Measurements from ENCODE around the gene CLDN3.

CLDN3 gene

DNA sequence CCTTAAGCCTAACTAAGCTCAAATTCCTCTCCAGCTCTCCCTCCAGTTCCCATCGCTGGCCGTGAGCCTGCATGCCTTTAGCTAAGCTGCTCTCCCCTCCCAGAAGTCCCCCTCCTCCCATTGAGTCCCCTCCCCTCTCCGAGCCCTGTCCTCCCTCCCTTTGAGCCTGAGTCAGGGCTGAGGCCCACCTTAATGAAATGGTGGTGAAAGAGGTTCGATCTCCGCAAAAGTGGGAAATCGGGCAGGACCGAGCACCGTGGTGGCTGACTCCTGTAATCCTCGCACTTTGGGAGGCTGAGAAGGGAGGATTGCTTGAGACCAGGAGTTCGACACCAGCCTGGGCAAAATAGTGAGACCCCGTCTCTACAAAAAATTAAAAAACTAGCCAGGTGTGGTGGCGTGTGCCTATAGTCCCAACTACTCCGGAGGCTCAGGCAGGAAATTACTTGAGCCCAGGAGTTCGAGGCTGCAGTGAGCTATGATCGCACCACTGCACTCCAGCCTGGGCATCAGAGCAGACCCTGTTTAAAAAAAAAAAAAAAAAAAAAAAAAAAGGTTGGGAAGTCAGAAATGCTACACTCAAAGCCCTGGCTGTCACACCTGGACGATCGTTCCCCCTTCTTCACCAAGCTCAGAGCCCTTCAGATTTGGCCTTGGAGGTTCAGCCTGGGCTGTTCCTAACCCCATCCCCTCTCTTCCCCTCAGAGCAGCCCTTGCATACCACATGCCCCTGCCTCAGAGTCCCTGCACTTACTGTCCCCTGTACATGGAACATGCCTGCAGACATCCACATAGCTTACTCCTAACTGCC is 995 bp upstream of the CLDN3 start:
- DNase-seq (ENCODE audit: low read depth in 2 of 2), result no peak

DNA sequence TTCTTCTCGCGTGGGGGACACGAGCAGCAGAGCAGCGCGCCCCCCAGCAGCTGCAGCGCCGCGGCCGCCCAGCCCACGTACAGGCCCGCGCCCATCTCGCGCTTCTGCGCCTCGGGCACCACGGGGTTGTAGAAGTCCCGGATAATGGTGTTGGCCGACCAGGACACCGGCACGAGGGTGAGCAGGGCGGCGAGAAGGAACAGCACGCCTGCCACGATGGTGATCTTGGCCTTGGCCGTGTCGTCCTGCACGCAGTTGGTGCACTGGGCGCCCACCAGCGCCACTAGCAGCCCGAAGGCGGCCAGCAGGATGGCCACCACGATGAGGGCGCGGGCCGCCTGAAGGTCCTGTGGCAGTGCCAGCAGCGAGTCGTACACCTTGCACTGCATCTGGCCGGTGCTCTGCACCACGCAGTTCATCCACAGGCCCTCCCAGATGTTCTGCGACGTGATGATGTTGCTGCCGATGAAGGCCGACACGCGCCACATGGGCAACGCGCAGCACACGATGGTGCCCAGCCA is 529 bp downstream of the CLDN3 start:
- no peak for DNase-seq (ENCODE audit: low read depth in 2 of 2)

DNA sequence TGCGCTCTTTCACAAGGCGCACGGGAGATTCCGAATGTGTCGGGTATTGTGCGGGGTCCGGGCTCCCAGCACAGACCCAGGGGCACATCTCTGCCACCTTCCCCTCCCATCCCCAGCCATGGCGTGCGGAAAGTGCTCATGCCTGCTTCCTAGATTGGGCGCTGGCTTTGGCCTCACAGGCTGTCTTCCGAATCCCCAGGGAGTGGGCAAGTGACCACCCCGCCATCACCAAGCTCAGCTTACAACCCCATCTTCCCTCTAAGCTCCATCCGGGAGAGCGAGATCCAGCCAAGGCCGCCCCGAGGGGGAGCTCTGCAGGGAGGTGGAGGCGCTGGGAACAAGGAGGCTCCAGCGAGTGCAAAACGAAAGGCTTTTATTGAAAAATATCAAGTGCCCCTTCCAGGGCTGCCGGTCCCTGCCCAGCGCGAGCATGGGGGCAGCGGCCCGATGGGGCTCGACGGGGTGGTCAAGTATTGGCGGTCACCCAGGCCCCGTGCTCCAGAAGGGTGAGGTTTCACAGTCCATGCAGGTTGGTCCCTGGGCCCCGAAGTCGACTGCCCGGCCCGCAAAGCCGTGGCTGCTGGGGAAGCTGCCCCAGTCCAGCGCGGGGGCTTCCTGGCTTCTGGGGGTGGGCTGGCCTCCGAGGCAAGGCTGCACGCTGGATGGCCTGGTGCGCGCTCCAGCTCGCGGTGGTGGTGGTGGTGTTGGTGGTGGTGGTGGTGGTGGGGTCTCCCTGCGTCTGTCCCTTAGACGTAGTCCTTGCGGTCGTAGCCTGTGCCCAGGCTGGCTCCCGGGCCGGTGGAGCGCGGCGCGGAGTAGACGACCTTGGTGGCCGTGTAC is 1.2 kb downstream of the CLDN3 start:
- DNase-seq (ENCODE audit: low read depth in 2 of 2), result no peak

DNA sequence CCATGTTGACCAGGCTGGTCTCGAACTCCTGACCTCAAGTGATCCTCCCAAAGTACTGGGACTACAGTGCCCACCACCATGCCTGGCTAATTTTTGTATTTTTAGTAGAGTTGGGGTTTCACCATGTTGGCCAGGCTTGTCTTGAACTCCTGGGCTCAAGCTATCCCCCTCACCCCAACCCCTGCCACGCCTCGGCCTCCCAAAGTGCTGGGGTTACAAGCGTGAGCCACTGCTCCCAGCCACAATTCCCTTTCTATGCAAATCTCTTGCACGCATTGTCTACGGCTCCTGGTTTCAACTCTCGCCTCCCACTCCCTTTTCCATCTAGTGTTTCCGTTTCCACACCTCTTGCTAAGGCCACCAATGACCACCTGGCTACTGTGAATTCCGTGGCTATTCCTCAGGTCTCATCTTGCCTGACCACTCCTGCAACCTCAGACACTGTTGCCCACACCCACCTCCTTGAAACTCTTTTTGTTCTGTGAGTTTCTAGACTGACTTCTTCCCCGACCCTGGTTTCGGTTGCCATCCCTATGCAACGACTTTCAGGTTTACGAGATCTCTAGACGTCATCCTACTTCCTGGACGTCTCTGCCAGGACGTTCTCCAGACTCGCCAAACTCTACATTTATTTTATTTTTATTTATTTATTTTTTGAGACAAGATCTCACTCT is 3.4 kb downstream of the CLDN3 start:
- no peak for DNase-seq (ENCODE audit: low read depth in 2 of 2)

DNA sequence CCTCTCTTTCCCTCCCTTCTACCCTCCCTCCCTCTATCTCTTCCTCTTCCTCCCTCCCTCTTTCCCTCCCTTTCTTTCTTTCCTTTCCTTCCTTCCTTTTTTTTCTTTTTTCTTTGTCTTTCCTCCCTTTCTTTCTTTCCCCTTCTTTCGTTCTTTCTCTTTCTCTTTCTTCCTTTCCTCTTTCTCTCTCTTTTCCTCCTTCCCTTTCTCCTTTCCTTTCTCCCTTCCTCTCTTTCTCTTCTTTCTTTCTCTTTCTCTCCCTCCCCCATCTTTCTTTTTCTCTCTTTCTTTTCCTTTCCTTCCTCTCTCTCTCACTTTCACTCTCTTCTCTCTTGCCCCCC is 7.4 kb downstream of the CLDN3 start:
- no peak for DNase-seq (ENCODE audit: low read depth in 2 of 2)

DNA sequence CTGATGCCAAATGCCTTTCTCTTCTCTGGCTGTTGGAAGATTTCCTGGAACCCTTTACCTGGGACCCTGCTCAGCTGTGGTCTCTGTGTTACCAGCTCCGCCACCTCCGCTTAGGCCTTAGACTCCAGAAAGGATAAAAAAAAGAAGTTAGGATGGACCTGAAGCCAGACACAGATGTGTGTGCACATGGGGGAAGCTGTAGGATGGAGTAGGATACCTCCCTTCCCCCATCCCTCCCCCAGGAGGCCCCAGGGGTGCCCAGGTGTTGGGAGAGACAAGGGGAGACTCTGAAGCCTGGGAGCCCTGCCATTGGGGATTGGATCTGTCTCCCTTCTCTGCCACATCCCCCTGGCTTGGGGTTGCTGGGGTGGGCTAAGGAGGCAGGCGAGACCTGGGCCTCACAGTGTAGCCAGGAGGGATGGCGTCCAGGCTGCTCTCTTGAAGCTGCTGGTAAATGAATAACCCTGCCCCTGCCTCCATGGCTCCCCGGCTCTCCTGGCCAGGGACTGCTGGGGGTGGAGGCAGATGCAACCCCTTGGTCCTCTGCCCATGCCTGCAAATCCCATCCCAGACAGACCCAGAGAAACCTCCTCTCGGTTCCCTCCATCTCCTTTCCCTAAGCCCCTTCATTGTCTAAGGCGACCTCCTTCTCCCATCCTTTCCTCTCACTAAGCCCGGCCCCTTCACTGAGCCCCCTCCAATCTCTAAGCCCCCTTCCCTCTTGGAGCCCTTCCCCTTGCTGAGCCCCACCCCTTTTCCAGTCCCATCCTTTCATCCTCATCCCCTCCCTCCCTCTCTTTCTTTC is 8.0 kb downstream of the CLDN3 start:
- DNase-seq (ENCODE audit: low read depth in 2 of 2), result no peak

DNA sequence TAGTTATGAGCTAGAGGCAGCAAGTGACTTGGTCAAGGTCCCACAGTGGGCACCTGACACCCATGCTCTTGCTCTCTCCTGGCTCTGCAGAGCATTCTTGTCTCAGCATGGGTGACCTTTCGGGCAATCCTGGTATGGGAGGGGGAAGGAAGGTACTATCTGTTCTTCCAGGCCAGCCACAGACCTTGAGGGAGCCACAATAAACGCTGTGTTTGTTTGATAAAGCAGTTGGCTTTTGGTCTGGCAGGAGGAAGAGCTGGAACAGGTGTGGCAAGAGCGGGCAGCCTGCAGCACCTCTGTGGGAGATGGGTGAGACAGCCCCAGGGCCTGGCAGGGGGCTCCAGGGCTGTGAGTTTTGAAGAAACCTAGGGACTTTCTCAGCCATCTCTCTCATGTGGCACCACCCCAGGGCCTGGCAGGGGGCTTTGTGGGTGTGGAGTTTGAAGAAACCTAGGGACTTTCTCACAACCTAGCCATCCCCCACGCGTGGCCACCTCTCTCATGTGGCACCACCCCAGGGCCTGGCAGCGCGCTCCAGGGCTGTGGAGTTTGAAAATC is 11.4 kb downstream of the CLDN3 start:
- DNase-seq (ENCODE audit: low read depth in 2 of 2), result no peak

DNA sequence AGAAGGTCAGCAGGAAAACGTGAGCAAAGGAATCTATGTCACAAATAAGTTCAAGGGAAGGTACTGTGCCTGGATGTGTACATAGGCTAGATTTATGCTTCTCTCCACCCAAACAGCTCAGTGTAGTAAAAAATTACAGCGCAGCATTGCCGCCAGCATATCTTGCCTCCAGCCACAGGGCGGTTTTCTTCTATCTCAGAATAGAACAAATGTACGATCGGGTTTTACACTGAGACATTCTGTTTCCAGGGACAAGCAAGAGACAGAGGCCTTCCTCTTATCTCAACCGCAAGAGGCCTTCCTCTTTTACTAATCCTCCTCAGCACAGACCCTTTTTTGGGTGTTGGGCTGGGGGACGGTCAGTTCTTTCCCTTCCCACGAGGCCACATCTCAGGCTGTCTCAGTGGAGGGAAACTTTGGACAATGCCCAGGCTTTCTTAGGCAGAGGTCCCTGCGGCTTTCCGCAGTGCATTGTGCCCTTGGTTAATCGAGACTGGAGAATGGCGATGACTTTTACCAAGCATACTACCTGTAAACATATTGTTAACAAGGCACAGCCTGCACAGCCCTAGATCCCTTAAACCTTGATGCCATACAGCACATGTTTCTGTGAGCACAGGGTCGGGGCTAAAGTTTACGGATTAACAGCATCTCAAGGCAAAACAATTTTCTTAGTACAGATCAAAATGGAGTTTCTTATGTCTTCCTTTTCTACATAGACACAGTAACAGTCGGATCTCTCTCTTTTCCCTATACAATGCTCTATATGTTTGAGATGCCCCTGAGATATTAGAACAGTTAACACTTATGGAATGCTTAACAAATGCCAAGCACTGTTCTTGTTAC is 19.9 kb downstream of the CLDN3 start:
- no peak for DNase-seq (ENCODE audit: low read depth in 2 of 2)

DNA sequence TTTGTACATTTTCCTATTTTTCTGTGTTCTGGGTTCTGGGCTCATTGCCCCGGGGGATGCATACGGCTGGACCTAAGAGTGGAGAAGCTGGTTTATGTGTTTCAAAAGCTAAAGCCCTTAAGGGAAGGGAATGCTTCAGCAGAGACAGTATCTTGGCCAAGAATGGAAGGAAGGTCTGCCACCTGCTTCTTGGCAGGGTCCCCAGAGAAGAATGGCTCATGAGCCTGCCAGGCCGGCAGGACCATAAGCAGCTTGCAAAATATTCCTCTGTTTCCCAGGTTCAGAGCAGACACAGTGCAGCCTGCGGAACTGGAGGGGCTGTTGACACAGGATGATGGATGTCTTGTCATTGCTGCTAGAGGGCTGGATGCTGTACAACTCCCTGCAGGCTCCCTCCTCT is 23.7 kb downstream of the CLDN3 start:
- DNase-seq (ENCODE audit: low read depth in 2 of 2), result no peak

DNA sequence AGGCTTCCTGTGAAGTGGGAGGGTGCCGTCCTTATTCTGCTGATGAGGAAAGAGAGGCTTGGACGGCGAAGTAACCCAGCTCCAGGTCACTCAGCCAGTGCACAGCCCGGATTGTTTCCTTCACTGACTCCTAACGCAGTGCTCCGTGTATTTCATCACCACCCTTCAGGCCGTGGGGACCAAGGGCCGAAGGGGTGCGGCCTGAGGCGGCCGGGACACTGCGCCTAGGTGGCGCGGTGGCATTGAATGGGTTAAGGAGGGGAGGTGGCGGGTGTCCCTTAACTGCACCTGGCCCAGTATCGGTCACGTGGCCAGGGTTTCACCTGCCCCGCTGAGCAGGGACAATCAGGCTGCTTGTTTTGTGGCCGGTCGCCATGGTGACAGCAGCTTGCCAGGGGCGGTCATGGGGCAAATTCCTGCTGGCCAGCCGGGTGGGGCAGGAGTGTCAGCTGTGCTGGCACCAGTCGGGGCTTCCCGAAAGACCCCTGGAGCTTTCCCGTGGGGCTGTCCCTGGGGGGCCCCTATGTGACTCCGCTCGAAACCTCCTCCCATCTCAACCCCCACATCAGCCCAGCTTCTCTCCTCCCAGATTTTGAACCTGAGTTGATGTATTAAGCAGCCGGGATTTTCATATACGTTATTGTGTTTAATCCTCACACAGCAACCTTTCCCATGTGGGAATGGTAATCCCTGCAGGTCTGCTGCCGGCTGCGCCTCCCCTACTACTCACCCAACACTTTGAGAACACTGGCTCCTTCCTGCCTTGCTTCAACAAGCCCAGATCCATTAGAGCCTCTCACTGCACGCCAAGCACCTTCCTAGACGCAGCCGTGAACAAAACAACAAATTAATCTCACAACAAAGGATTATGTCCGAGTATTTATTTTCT is 27.1 kb downstream of the CLDN3 start:
- no peak for DNase-seq (ENCODE audit: low read depth in 2 of 2)

DNA sequence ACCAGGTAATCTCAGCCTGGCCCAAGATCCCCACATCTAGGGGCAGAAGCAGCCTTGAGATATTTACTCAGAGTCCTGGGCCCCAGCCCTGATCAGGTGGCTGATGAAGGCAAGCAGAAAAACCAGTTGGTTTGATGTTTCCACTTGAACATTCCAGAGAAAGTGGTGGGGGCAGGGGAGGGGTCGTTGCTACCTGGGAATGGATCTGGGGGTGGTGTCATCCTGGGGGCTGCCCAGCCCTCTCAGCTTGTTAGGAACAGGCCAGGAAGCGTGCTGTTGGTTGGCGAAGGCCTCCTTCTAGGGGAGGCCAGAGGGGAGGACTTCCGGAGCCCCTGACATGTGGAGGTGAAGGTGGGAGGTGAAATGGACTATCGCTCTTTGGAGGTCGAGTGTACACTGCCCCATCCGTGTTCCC is 27.7 kb downstream of the CLDN3 start:
- no peak for DNase-seq (ENCODE audit: low read depth in 2 of 2)

DNA sequence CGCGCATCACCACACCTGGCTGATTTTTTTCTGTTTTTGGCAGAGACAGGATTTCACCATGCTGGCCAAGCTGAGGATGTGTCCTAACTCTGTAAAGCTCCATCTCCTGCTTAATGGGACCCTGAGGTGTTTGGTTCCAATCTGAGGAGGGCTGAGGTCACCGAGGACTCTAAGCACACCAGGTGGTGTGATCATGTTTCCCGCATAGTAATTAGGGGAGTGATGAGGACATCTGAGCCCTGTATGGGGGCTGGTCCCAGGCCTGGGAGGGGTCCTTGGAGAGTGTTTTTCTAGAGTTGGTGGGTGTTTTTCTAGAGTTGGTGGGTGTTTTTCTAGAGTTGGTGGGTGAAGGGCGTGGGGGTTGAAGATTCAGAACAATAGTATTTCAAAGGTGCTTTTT is 28.5 kb downstream of the CLDN3 start:
- DNase-seq (ENCODE audit: low read depth in 2 of 2), result no peak

DNA sequence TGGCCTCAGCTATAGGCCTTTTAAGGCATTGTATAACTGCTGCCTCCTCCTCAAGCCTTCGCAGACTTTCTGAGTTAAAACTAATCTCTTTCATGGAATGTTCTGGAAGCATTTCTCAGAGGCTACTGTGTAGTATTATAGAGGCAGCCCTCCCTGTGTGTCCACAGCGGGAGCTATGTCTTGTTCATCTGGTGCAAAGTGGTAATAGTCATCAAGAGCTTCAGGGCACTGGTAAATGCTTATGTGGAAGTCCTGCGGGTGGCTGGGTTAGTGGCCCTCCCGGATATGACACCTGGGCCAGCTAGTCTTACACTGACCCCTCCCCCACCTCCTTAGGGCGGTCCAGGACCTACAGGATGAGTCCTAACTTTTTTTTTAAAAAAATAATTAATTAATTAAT is 29.3 kb downstream of the CLDN3 start:
- DNase-seq (ENCODE audit: low read depth in 2 of 2), result no peak

DNA sequence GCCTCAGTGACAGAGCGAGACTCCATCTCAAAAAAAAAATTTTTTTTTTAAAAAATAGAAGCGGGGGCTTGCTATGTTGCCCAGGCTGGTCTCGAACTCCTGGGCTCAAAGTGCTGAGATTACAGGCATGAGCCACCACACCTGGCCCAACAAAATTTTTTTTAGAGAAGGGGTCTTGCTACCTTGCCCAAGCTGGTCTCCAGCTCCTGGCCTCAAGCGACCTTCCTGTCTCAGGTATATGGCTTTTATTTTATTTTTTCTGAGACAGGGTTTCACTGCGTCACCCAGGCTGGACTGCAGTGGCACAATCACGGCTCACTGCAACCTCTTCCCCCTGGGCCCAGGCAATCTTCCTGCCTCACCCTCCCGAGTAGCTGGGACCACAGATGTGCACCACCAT is 29.9 kb downstream of the CLDN3 start:
- no peak for DNase-seq (ENCODE audit: low read depth in 2 of 2)

DNA sequence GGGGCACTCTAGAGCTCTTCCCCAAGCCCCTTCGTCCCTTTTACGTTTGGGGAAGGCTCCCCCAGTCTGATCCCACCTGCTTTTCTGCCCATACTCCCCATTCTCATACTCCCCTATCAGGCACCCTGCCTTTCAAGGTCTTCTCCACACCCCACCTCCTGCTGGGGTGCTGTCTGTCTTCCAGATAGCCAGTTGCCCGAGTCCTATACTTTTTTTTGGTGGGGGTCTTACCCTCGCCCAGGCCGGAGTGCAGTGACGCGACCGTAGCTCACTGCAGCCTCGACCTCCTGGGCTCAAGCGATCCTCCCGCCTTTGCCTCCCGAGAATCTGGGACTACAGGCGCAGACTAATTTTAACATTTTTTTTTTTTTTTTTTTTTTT is 30.7 kb downstream of the CLDN3 start:
- no peak for DNase-seq (ENCODE audit: low read depth in 2 of 2)

DNA sequence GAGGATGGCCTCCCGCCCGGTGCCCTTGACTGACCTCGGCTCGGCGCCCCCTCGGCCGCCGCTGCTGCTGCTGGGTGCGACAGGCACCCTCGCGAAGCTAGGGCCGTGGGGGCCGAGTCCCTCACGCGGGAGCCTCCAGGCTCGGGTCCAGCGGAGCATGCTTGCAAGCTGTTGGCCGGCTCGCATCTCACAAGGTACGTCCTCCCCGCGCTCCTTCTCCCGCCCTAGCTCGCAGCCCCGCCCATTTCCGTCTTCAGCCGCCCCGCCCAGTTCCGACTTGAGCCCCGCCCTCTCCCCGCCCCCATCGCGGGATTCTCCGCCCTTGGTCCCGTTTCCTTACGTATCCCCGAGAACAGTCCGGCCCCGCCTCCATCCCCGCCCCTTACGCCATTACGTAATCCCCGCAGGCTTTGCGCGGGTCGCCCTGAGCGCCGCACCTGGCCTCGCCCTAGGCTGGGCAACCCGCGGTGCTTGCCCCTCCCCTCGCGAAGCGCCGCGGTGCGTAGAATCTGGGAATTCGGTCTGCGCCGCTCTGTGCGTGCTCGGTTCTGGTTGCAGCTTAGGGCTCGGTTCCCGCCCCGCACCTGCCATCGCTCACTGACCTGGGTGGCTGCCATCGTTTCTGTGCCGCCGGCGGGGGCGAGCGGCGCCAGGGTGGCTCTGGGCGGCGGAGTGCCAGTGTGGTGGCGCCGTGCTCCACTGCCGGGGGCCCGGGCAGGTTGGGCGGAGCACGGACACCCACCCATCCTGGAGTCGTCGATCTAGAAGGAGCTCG is 31.3 kb downstream of the CLDN3 start, which contains the start of gene ABHD11:
ABHD11 (minus strand) TSS at position 191 of the 775 bp plus-strand sequence; CDS start at position 159, 32 bp downstream.
- DNase-seq (ENCODE audit: low read depth in 2 of 2), result peak; percentile 96

DNA sequence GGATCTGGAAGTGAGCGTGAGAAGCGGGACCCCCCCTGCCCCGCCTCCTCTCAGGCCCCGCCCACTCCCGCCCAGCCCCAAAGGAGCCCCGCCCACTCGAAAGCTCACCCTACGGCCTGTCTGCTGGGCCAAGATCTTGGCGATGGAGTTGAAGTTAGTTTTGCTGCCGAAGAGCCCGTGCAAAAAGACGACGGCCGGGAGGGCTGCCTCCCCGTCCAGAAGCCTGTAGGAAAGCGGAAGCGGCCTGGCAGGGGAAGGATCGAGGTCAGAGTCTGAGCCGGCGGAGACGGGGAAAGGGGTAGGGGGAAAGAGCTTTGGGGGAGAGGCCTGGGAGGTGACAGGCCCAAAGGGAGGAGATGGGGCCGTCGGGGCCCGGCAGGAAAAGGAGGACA is 31.9 kb downstream of the CLDN3 start:
- DNase-seq (ENCODE audit: low read depth in 2 of 2), result peak in 1 of 2 donors; percentile 33

DNA sequence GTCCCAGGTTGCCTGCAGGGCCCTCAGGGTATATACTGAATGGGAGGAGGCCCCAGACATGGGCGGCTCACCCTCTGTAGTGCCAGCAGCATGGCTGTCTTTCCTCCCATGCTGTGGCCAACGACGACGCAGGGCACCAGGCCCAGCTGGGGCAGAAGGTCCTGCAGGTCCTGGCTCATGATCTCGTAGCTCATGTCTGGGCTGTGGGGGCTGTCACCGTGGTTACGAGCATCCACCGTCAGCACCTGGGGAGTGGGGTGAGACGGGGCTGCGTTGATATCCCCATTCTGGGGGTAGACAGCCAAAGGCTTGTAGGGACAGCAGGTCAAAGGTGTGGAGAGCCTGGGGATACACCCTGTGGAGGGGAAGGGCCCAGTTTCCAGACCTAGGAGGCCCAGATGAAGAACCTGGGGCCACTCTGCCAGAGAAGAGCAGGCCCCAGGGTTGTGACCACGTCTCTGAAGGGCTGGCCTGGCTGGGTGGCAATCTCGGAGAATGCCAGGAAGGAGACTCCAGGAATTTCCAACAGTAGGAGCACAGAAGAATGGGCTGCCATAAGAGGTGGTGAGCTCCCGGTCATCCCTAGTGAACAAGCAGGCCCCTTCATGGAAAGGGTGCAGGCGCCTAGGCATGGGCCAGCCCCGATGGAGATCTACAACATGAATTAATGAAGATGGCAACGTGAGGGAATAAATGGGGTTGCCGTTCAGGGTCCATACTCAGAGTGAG is 32.4 kb downstream of the CLDN3 start:
- DNase-seq (ENCODE audit: low read depth in 2 of 2), result no peak
